ENCODE results near the gene CARM1.
A peak's percentile ranks its signal among the peaks of the same experiment; 100 is the strongest.

Gene CARM1

GRCh38 chr19:10911579-10912363, 40.4 kb downstream of the CARM1 start:
- DNase-seq = no peak

DNA sequence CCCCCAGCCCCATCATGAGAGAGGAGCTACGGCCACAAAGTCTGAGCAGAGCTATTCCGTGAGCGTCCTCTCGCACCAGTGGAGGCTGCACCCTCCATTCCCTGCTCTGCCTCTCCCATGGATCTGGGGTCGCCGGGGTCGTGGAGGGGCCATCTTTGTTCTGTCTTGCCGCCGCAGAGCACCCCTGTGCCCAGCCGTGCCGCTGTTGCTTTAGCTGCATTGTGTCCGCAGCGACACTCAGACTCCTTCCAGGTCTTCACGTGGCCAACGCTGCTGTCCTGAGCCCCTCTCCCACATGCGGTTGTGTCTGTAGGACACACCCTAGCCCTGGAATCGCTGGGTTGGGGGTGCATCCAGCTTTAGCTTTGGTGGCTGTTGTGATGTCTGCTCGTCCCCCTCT, 41.3 kb downstream of the CARM1 start:
- no peak for DNase-seq

DNA sequence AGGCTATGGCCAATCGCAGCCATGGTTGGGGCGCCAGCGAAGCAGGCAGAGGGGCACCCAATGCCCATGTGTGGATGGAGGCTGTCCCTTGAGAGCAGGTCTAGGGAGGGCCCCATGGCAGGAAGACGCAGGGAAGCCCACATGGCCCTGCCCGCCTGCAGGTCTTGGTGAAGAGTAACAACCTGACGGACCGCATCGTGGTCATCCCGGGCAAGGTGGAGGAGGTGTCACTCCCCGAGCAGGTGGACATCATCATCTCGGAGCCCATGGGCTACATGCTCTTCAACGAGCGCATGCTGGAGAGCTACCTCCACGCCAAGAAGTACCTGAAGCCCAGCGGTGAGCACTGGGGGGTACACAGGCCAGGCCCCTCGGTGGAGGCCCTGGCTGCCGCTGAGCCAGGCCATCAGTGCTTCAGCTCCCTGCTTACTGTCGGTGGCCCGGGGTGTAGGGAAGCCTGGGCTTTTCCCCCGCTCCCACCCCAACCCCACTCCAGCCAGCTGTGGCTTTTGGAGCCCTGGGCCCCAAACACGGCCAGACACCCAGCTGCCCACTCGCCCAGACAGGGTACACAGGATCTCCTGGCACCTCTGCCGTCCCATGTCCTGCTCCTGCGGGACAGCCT, 42.5 kb downstream of the CARM1 start:
- no peak for DNase-seq

GRCh38 chr19:10915130-10916091, 44.1 kb downstream of the CARM1 start:
- no peak for DNase-seq

DNA sequence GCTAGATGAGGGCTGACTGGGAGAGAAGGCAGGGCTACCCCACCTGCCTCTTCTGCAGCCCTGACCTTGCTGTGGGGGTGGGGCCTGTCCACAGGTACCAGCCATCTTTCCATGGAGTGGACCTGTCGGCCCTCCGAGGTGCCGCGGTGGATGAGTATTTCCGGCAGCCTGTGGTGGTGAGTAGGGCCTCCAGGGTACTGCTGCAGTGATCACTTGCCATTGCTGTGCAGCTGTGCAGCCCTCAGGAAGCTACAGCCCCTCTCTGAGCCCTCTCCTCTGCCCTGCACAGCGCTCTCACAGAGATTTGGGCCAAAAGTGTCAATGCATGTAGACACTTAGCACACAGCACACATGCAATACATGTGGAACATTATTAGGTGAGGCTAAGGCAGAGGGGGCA, 45.2 kb downstream of the CARM1 start:
- no peak for DNase-seq

- DNase-seq = no peak
Observed at GRCh38 chr19:10918359-10918758, 47.0 kb downstream of the CARM1 start.

- DNase-seq = no peak
Observed at GRCh38 chr19:10919352-10920287, 48.3 kb downstream of the CARM1 start.

GRCh38 chr19:10920288-10920655, 48.9 kb downstream of the CARM1 start:
- DNase-seq = no peak

DNA sequence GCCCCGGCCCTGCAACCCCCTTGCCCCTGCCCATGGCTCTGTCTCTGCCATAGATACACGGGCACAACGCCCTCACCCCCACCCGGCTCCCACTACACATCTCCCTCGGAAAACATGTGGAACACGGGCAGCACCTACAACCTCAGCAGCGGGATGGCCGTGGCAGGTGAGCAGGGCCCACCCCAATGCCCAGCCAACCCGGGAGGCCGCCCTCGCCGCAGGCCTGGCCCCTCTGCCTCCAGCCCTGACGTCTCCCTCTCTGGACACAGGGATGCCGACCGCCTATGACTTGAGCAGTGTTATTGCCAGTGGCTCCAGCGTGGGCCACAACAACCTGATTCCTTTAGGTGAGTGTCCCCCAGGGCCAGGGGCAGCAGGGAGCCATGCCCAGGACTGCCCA, 49.4 kb downstream of the CARM1 start:
- DNase-seq = no peak

GRCh38 chr19:10921199-10921909, 50.0 kb downstream of the CARM1 start:
- no peak for DNase-seq

DNA sequence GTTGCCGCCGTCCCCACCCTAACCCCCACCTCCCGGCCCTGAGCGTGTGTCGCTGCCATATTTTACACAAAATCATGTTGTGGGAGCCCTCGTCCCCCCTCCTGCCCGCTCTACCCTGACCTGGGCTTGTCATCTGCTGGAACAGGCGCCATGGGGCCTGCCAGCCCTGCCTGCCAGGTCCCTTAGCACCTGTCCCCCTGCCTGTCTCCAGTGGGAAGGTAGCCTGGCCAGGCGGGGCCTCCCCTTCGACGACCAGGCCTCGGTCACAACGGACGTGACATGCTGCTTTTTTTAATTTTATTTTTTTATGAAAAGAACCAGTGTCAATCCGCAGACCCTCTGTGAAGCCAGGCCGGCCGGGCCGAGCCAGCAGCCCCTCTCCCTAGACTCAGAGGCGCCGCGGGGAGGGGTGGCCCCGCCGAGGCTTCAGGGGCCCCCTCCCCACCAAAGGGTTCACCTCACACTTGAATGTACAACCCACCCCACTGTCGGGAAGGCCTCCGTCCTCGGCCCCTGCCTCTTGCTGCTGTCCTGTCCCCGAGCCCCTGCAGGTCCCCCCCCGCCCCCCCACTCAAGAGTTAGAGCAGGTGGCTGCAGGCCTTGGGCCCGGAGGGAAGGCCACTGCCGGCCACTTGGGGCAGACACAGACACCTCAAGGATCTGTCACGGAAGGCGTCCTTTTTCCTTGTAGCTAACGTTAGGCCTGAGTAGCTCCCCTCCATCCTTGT, 50.7 kb downstream of the CARM1 start:
- DNase-seq = no peak

DNA sequence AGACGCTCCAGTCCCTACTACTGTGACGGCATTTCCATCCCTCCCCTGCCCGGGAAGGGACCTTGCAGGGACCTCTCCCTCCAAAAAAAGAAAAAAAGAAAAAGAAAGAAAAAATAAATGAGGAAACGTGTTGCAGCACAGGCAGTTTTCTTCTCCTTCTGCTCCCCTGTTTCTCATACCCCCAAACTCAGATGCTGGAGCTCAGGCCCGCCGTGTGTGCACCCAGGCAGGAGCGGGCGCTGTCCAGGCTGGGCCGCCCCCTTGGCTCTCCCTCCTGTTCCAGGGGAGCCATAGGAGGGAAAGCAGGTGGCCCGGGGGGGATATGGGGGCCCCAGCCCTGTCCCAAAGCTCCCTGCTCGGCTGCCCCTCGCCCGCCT, 51.3 kb downstream of the CARM1 start:
- DNase-seq = no peak

DNA sequence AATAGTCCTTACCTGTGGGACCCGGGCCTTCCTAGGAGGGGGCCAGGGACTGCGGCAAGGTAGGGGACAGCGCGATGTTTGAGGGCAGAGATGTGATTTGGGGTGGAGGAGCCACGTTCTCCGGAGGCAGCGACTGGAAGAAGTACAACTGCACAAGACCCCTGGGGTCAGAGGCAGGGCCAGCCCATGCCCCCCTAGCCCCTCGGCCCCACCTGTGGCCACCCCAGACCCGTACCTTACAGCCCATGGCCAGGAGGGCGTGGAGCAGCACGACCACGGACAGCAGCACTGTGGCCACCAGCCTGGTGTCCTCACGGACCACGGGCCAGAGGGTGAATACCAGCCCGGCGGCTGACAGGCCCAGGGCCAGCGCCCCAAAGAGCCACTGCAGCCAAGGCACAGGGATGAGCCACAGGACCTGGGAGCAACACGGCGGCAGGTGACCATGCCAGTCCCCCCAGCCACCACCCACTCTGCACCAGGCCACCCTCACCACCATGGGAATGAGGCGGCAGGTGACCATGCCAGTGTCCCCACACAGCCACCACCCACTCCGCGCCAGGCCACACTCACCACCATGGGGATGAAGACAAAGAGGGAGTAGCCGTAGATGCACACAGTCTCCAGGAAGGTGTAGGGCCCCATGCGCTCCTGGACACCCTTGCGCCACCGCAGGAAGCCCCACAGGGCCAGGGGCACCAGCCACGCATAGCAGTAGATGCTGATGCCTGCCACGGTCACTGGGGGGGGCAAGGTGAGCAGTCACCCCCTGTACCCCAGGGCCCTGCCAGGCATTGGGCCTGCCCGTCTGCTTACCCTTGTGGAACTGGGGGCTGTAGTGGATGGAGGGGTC, 52.1 kb downstream of the CARM1 start:
- DNase-seq = no peak

DNA sequence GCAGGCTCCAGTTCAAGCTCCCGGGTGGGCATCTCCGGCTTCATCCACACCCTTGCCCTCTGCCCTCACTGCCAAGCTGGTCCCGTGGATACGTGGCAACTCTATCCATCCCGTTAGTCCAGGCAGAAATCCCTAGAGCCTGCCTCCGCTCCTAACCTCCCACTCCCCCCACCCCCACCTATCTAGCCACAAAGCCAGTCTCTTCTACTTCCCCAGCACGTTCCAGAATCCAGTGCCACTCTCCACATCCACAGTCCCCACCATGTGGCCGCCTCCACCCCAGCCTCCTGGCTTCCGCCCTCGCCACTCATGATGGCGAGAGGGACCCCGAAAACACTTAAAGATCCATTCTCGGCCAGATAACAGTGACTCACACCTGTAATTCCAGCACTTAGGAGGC, 53.2 kb downstream of the CARM1 start:
- DNase-seq = no peak

GRCh38 chr19:10927730-10928562, 56.6 kb downstream of the CARM1 start:
- DNase-seq = no peak

GRCh38 chr19:10928563-10929401, 57.4 kb downstream of the CARM1 start, which contains the start of the genes TIMM29 and YIPF2:
TIMM29 (plus strand) TSS chr19:10928811; CDS start chr19:10928823, 12 bp downstream.
YIPF2 (minus strand) TSS chr19:10928639; CDS start chr19:10928410, 229 bp downstream.
- peak; percentile 98 for DNase-seq

GRCh38 chr19:10929402-10929794, 58.0 kb downstream of the CARM1 start:
- no peak for DNase-seq
